Keratinocyte (primary cell): ENCODE measurements around the gene ERBIN. TPM values are rescaled to one million over a fixed set of nuclear protein-coding genes. Genes with fewer than 3 reads are reported as not detected.

Experiments used
- DNase-seq: peaks from one replicate; pipeline ENCODE4 v3.0.0-alpha.2; 2011; ENCODE audit warnings: low read depth, missing footprints, low spot score
- FAIRE-seq: peaks from 2 replicates; lab custom pipeline; 2011; peaks lifted over from hg19 to GRCh38; lab: Jason Lieb, UNC
- H2AFZ ChIP-seq: 2 replicates; pipeline ENCODE4 v1.6.0; 2012; ENCODE audit warnings: low read length, control low read depth, inconsistent platforms; ENCODE audit not compliant: control insufficient read depth
- H3K27ac ChIP-seq: 2 replicates; pipeline ENCODE4 v1.5.1; 2011; ENCODE audit warnings: low read length; ENCODE audit not compliant: control insufficient read depth, insufficient read depth
- H3K27me3 ChIP-seq: 3 replicates; pipeline ENCODE4 v1.6.0; 2011; ENCODE audit warnings: low read length; ENCODE audit not compliant: control insufficient read depth, insufficient read depth; ENCODE audit errors: extremely low read depth
- H3K36me3 ChIP-seq, 2 experiments: 2 replicates in 1 of 2; 3 replicates in 1 of 2; pipeline ENCODE4 v1.5.1; 2011; ENCODE audit warnings: low read length in 2 of 2, mild to moderate bottlenecking in 1 of 2; ENCODE audit not compliant: control insufficient read depth in 2 of 2, insufficient read depth in 2 of 2; ENCODE audit errors: extremely low read depth in 1 of 2
- H3K4me1 ChIP-seq: 3 replicates; pipeline ENCODE4 v1.5.1; 2011; ENCODE audit warnings: low read length; ENCODE audit not compliant: control insufficient read depth, insufficient read depth; ENCODE audit errors: extremely low read depth
- H3K4me2 ChIP-seq: 3 replicates; pipeline ENCODE4 v1.6.0; 2011; ENCODE audit warnings: low read depth, low read length; ENCODE audit not compliant: control insufficient read depth, insufficient read depth; ENCODE audit errors: extremely low read depth
- H3K4me3 ChIP-seq, 3 experiments: fragments of 200-600 bp in 1 of 3; sonication (generic) in 1 of 3; 2 replicates in 2 of 3; 3 replicates in 1 of 3; pipeline ENCODE4 v1.5.1; 2011 to 2016; ENCODE audit warnings: low read length in 3 of 3, mild to moderate bottlenecking in 3 of 3, control low read depth in 2 of 3, inconsistent platforms in 1 of 3, low read depth in 1 of 3, mixed read lengths in 1 of 3, mixed run types in 1 of 3, moderate library complexity in 1 of 3; ENCODE audit not compliant: control insufficient read depth in 2 of 3, insufficient read depth in 2 of 3; ENCODE audit errors: extremely low read depth in 1 of 3
- H3K79me2 ChIP-seq: 2 replicates; pipeline ENCODE4 v1.6.0; 2012; ENCODE audit warnings: low read length; ENCODE audit not compliant: control insufficient read depth, insufficient read depth
- H3K9ac ChIP-seq: 3 replicates; pipeline ENCODE4 v1.6.0; 2011; ENCODE audit warnings: low read length; ENCODE audit not compliant: control insufficient read depth, insufficient read depth; ENCODE audit errors: extremely low read depth
- H3K9me1 ChIP-seq: 3 replicates; pipeline ENCODE4 v1.6.0; 2011; ENCODE audit warnings: low read length; ENCODE audit not compliant: control insufficient read depth, insufficient read depth; ENCODE audit errors: extremely low read depth
- H3K9me3 ChIP-seq: 2 replicates; pipeline ENCODE4 v1.5.1; 2012; ENCODE audit warnings: low read depth, low read length; ENCODE audit not compliant: control insufficient read depth
- H4K20me1 ChIP-seq: 3 replicates; pipeline ENCODE4 v1.6.0; 2011; ENCODE audit warnings: low read length; ENCODE audit not compliant: control insufficient read depth, insufficient read depth; ENCODE audit errors: extremely low read depth
- CTCF ChIP-seq, 3 experiments: IDR thresholded peaks in 1 of 3; conservative IDR thresholded peaks in 1 of 3; optimal IDR thresholded peaks in 1 of 3; 2 replicates in 2 of 3; 3 replicates in 1 of 3; pipeline versions ENCODE3 to v1.5.1; 2011; ENCODE audit warnings: low read length in 3 of 3, mild to moderate bottlenecking in 3 of 3, moderate library complexity in 2 of 3, control low read depth in 1 of 3, inconsistent platforms in 1 of 3; ENCODE audit not compliant: insufficient read depth in 2 of 3; ENCODE audit errors: extremely low read depth in 1 of 3
- EZH2 ChIP-seq: IDR thresholded peaks from one replicate; pipeline ENCODE4 v1.6.1; 2012; ENCODE audit warnings: inconsistent platforms, mild to moderate bottlenecking, low read length, moderate library complexity
- dilution Hi-C: fragments of 300-500 bp; cut with MboI; formaldehyde crosslinking; loops from one replicate; pipeline ENCODE4 v1.7.0; 2020; ENCODE audit warnings: low sequenced_read_pairs; ENCODE audit not compliant: extremely low pct_ligation_motif_present
- polyA plus RNA-seq, 5 experiments: library from polyadenylated mRNA; depleted of rRNA in 3 of 5; stranded (reverse) in 3 of 5; stranded (forward) in 1 of 5; unstranded in 1 of 5; fragments of >200 nt; gene quantifications; 1 replicate in 1 of 5; 2 replicates in 3 of 5; 3 replicates in 1 of 5; pipeline versions ENCODE4 v1.2.1 to v1.2.3, GENCODE V29; 2011 to 2012; ENCODE audit warnings: missing spikeins in 2 of 5, low read depth in 1 of 5, low replicate concordance in 1 of 5
- small RNA-seq, 3 experiments: library from RNA; depleted of rRNA; stranded (forward); fragments of <200 nt; gene quantifications; one replicate each; pipeline ENCODE3, GENCODE V24; 2012; ENCODE audit warnings: low read depth in 3 of 3, low replicate concordance in 1 of 3; ENCODE audit not compliant: insufficient read length in 3 of 3

ERBIN gene
- polyA plus RNA-seq, 1 donor (not counting 4 experiments of a cell fraction or from before 2014, with no cell fraction given) = 30.6 TPM

DNA sequence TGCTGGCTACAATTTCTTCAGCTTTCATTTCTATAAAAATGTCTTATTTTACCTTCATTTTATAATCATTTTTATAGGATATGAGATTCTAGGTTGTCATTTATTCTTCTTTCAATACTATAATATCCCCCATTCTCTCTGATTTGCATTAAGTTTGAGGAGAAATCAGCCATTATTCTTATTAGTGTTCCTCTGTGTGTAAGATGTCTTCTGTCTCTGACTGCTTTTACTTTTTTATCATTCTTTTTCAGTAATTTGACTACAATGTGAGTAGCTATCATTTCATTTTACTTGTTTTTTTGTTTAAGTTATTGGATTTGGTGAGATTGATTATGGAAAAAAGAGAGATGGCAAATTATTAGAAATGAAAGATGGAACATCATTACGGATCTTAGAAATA, 204.1 kb downstream of the ERBIN start:
- no peak overlapping the region for H3K27ac ChIP-seq
- no peak overlapping the region for H3K4me2 ChIP-seq
- FAIRE-seq (no peak), DNase-seq (no peak)
- no peak overlapping the region for H3K4me3 ChIP-seq
- H4K20me1 ChIP-seq = no peaks in the 10 kb centered on the region
- TF ChIP-seq CTCF (optimal IDR thresholded peaks at IDR 0.05 in 1 of 3, IDR thresholded peaks at IDR 0.05 in 1 of 3, conservative IDR thresholded peaks at IDR 0.05 in 1 of 3; ENCODE audit: extremely low read depth in 1 of 3, insufficient read depth in 2 of 3, low read length in 3 of 3) (no peak), EZH2 (no peak)
- H3K9me3 ChIP-seq = no peaks in the 10 kb centered on the region
- H3K9ac ChIP-seq = no peak overlapping the region
- H3K4me1 ChIP-seq = no peaks in the 10 kb centered on the region
- no peaks in the 10 kb centered on the region for H3K27me3 ChIP-seq
- no peaks in the 10 kb centered on the region for H3K9me1 ChIP-seq
- no peaks in the 10 kb centered on the region for H3K79me2 ChIP-seq
- no peaks in the 10 kb centered on the region for H3K36me3 ChIP-seq
- H2AFZ ChIP-seq = no peak overlapping the region
- dilution Hi-C loops = no loop called here

Small RNA genes lying within 50 kb of the gene (small RNA-seq; reads per million reads assigned to genes)
- 0 reads per million in 3 experiments for gene RF00598

Other genes with a start within 250 kb of the ERBIN start
- 4.5 to 10.4 TPM (median 5.9 TPM) in 3 replicates for gene SGTB, start 204.5 kb upstream of the ERBIN start, polyA plus RNA-seq
- 14.4 to 26.1 TPM (median 25.4 TPM) in 3 replicates for gene NLN, start 204.4 kb upstream of the ERBIN start, polyA plus RNA-seq
- gene SREK1, start 217.7 kb downstream of the ERBIN start, polyA plus RNA-seq = 17.9 to 47.5 TPM (median 42.9 TPM) in 3 replicates